Measurements from ENCODE around the gene ENOX1. TPM values are rescaled to one million over a fixed set of nuclear protein-coding genes. Genes with fewer than 3 reads are reported as not detected.

The ENOX1 gene
- total RNA-seq, 1 experiment from 2014 or later = 0.26 TPM

DNA sequence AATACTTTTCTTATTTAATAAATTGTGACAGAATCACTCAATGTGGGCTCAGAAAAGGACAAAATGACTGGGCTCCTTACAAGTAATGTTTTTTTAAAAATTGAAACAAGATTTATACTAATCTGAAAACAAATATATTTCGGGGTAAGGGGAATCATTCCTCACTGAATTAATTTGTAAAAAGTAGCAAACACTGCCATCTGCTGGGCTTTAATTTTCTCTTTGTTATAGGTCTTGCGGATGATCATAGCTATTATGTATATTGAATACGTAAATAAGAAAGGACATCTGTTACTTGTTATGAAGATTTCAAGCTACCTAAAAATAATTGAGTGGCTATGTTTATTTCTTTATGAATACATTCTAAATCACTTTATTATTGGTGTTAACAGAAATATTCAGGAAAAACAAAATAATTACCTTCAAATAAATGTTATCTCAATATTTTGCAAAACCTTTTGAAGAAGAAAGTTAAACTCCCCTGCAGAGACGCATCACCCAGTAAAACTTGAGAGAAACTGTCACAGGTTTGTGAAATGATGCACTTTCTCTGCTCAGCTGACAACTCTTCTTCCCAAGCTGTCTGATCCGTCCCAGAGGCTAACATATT is 17.8 kb upstream of the ENOX1 start:
- Mint-ChIP-seq H3K4me3 (0 out of 2 replicates have a peak overlapping the region, but pooled peaks have one; percentile 27), H3K4me1 (peaks cover 25% of the 10 kb centered on the region), H3K9me3 (no peaks in the 10 kb centered on the region), H3K27ac (peak overlapping the region; percentile 78; the same call in 1 of the 2 replicates), H3K36me3 (peaks cover 1% of the 10 kb centered on the region; the same call in 1 of the 2 replicates), H3K27me3 (ENCODE audit: low read depth) (no peaks in the 10 kb centered on the region)
- ChIA-PET CTCF (interaction anchor here (0.6 to 2.5 kb wide), 18 partner anchors 11 to 929 kb away, joined by 3 to 17 read pairs (median 4); partner anchors contain the start of gene ENOX1), POLR2A (interaction anchor here (0.7 kb wide), 1 partner anchor 239 kb away, joined by 3 read pairs; no protein-coding TSS in a partner anchor)
- TF ChIP-seq, protein P1, sequence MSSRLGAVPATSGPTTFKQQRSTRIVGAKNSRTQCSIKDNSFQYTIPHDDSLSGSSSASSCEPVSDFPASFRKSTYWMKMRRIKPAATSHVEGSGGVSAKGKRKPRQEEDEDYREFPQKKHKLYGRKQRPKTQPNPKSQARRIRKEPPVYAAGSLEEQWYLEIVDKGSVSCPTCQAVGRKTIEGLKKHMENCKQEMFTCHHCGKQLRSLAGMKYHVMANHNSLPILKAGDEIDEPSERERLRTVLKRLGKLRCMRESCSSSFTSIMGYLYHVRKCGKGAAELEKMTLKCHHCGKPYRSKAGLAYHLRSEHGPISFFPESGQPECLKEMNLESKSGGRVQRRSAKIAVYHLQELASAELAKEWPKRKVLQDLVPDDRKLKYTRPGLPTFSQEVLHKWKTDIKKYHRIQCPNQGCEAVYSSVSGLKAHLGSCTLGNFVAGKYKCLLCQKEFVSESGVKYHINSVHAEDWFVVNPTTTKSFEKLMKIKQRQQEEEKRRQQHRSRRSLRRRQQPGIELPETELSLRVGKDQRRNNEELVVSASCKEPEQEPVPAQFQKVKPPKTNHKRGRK (CRISPR knock-in tag; IDR thresholded peaks at IDR 0.05; ENCODE audit: borderline replicate concordance) = no peak
- TF ChIP-seq, protein P2, sequence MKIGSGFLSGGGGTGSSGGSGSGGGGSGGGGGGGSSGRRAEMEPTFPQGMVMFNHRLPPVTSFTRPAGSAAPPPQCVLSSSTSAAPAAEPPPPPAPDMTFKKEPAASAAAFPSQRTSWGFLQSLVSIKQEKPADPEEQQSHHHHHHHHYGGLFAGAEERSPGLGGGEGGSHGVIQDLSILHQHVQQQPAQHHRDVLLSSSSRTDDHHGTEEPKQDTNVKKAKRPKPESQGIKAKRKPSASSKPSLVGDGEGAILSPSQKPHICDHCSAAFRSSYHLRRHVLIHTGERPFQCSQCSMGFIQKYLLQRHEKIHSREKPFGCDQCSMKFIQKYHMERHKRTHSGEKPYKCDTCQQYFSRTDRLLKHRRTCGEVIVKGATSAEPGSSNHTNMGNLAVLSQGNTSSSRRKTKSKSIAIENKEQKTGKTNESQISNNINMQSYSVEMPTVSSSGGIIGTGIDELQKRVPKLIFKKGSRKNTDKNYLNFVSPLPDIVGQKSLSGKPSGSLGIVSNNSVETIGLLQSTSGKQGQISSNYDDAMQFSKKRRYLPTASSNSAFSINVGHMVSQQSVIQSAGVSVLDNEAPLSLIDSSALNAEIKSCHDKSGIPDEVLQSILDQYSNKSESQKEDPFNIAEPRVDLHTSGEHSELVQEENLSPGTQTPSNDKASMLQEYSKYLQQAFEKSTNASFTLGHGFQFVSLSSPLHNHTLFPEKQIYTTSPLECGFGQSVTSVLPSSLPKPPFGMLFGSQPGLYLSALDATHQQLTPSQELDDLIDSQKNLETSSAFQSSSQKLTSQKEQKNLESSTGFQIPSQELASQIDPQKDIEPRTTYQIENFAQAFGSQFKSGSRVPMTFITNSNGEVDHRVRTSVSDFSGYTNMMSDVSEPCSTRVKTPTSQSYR (CRISPR knock-in tag; IDR thresholded peaks at IDR 0.05) = no peak
- TF ChIP-seq ZNF219 (CRISPR knock-in tag; IDR thresholded peaks at IDR 0.05; ENCODE audit: borderline replicate concordance) = no peak
- DNase-seq (ENCODE audit: low spot score) (no peak), ATAC-seq (no peak)

DNA sequence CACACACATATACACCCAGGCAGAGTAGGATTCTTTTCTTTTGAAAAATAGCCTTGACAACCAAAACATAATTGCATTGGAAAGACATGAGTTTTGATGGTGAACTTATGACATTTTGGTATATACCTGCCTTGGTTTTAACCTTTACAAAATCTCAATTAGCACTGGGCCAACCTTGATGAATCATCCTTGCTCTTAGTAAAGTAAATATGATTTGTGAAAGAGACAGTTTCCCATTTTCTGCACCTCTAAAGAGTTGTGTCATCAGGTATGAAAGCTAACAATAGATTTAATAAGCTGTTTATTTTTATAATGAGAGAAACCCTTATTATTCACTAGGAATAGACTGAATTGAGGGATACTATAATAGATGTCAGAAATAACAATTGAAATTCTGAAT is 15.7 kb upstream of the ENOX1 start:
- ChIA-PET CTCF (no interaction called here), POLR2A (no interaction called here)
- Mint-ChIP-seq H3K27ac (no peak overlapping the region), H3K36me3 (no peaks in the 10 kb centered on the region), H3K9me3 (no peaks in the 10 kb centered on the region), H3K27me3 (ENCODE audit: low read depth) (no peaks in the 10 kb centered on the region), H3K4me1 (peaks cover 20% of the 10 kb centered on the region), H3K4me3 (no peak overlapping the region)
- ATAC-seq (no peak), DNase-seq (ENCODE audit: low spot score) (no peak)
- TF ChIP-seq ZNF219 (CRISPR knock-in tag; IDR thresholded peaks at IDR 0.05; ENCODE audit: borderline replicate concordance) = no peak
- TF ChIP-seq FOXP1 (CRISPR knock-in tag; IDR thresholded peaks at IDR 0.05; ENCODE audit: borderline replicate concordance) = no peak
- TF ChIP-seq NFE2L1 (CRISPR knock-in tag; IDR thresholded peaks at IDR 0.05) = no peak
- TF ChIP-seq, protein P3, sequence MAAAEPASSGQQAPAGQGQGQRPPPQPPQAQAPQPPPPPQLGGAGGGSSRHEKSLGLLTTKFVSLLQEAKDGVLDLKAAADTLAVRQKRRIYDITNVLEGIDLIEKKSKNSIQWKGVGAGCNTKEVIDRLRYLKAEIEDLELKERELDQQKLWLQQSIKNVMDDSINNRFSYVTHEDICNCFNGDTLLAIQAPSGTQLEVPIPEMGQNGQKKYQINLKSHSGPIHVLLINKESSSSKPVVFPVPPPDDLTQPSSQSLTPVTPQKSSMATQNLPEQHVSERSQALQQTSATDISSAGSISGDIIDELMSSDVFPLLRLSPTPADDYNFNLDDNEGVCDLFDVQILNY (CRISPR knock-in tag; IDR thresholded peaks at IDR 0.05) = no peak
- no peak for TF ChIP-seq CBFB (CRISPR knock-in tag; IDR thresholded peaks at IDR 0.05; ENCODE audit: low read depth)
- TF ChIP-seq, protein P4, sequence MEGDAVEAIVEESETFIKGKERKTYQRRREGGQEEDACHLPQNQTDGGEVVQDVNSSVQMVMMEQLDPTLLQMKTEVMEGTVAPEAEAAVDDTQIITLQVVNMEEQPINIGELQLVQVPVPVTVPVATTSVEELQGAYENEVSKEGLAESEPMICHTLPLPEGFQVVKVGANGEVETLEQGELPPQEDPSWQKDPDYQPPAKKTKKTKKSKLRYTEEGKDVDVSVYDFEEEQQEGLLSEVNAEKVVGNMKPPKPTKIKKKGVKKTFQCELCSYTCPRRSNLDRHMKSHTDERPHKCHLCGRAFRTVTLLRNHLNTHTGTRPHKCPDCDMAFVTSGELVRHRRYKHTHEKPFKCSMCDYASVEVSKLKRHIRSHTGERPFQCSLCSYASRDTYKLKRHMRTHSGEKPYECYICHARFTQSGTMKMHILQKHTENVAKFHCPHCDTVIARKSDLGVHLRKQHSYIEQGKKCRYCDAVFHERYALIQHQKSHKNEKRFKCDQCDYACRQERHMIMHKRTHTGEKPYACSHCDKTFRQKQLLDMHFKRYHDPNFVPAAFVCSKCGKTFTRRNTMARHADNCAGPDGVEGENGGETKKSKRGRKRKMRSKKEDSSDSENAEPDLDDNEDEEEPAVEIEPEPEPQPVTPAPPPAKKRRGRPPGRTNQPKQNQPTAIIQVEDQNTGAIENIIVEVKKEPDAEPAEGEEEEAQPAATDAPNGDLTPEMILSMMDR (IDR thresholded peaks at IDR 0.05) = no peak
- TF ChIP-seq, protein P5, sequence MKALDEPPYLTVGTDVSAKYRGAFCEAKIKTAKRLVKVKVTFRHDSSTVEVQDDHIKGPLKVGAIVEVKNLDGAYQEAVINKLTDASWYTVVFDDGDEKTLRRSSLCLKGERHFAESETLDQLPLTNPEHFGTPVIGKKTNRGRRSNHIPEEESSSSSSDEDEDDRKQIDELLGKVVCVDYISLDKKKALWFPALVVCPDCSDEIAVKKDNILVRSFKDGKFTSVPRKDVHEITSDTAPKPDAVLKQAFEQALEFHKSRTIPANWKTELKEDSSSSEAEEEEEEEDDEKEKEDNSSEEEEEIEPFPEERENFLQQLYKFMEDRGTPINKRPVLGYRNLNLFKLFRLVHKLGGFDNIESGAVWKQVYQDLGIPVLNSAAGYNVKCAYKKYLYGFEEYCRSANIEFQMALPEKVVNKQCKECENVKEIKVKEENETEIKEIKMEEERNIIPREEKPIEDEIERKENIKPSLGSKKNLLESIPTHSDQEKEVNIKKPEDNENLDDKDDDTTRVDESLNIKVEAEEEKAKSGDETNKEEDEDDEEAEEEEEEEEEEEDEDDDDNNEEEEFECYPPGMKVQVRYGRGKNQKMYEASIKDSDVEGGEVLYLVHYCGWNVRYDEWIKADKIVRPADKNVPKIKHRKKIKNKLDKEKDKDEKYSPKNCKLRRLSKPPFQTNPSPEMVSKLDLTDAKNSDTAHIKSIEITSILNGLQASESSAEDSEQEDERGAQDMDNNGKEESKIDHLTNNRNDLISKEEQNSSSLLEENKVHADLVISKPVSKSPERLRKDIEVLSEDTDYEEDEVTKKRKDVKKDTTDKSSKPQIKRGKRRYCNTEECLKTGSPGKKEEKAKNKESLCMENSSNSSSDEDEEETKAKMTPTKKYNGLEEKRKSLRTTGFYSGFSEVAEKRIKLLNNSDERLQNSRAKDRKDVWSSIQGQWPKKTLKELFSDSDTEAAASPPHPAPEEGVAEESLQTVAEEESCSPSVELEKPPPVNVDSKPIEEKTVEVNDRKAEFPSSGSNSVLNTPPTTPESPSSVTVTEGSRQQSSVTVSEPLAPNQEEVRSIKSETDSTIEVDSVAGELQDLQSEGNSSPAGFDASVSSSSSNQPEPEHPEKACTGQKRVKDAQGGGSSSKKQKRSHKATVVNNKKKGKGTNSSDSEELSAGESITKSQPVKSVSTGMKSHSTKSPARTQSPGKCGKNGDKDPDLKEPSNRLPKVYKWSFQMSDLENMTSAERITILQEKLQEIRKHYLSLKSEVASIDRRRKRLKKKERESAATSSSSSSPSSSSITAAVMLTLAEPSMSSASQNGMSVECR (CRISPR knock-in tag; IDR thresholded peaks at IDR 0.05; ENCODE audit: borderline replicate concordance) = no peak
- TF ChIP-seq, protein P6, sequence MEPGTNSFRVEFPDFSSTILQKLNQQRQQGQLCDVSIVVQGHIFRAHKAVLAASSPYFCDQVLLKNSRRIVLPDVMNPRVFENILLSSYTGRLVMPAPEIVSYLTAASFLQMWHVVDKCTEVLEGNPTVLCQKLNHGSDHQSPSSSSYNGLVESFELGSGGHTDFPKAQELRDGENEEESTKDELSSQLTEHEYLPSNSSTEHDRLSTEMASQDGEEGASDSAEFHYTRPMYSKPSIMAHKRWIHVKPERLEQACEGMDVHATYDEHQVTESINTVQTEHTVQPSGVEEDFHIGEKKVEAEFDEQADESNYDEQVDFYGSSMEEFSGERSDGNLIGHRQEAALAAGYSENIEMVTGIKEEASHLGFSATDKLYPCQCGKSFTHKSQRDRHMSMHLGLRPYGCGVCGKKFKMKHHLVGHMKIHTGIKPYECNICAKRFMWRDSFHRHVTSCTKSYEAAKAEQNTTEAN (CRISPR knock-in tag; IDR thresholded peaks at IDR 0.05) = no peak
- TF ChIP-seq NFYB (CRISPR knock-in tag; conservative IDR thresholded peaks at IDR 0.05; ENCODE audit: low read depth) = no peak
- TF ChIP-seq, protein P7, sequence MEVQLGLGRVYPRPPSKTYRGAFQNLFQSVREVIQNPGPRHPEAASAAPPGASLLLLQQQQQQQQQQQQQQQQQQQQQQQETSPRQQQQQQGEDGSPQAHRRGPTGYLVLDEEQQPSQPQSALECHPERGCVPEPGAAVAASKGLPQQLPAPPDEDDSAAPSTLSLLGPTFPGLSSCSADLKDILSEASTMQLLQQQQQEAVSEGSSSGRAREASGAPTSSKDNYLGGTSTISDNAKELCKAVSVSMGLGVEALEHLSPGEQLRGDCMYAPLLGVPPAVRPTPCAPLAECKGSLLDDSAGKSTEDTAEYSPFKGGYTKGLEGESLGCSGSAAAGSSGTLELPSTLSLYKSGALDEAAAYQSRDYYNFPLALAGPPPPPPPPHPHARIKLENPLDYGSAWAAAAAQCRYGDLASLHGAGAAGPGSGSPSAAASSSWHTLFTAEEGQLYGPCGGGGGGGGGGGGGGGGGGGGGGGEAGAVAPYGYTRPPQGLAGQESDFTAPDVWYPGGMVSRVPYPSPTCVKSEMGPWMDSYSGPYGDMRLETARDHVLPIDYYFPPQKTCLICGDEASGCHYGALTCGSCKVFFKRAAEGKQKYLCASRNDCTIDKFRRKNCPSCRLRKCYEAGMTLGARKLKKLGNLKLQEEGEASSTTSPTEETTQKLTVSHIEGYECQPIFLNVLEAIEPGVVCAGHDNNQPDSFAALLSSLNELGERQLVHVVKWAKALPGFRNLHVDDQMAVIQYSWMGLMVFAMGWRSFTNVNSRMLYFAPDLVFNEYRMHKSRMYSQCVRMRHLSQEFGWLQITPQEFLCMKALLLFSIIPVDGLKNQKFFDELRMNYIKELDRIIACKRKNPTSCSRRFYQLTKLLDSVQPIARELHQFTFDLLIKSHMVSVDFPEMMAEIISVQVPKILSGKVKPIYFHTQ (CRISPR knock-in tag; IDR thresholded peaks at IDR 0.05) = no peak
- no peak for TF ChIP-seq CREM (CRISPR knock-in tag; IDR thresholded peaks at IDR 0.05)
- TF ChIP-seq, protein P8, sequence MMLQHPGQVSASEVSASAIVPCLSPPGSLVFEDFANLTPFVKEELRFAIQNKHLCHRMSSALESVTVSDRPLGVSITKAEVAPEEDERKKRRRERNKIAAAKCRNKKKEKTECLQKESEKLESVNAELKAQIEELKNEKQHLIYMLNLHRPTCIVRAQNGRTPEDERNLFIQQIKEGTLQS (CRISPR knock-in tag; conservative IDR thresholded peaks at IDR 0.05) = no peak
